NCI-H2196 (cell line): ENCODE measurements around the gene POU2F1.

Experiments
- DNase-seq: peaks from one replicate; lab custom pipeline; 2025; ENCODE audit not compliant: unreplicated experiment; lab: John Stamatoyannopoulos, UW

Gene POU2F1

GRCh38 chr1:167220537-167221125 lies at the start of gene POU2F1:
TSS of gene POU2F1 (plus strand) at chr1:167220886. CDS start at chr1:167220898, 12 bp downstream.
- DNase-seq: peak; percentile 99

- no peak for DNase-seq
Measured at GRCh38 chr1:167171286-167171929, 49.3 kb upstream of the POU2F1 start.

GRCh38 chr1:167173516-167174184 lies 47.0 kb upstream of the POU2F1 start:
- no peak for DNase-seq

GRCh38 chr1:167175901-167176300 lies 44.8 kb upstream of the POU2F1 start:
- DNase-seq: no peak

- DNase-seq: no peak
Measured at GRCh38 chr1:167178831-167179230, 41.9 kb upstream of the POU2F1 start.

GRCh38 chr1:167182571-167183320 lies 37.9 kb upstream of the POU2F1 start:
- DNase-seq: no peak

- DNase-seq: no peak
Measured at GRCh38 chr1:167184081-167184480, 36.6 kb upstream of the POU2F1 start.

GRCh38 chr1:167185062-167185461 lies 35.6 kb upstream of the POU2F1 start:
- DNase-seq: no peak

- DNase-seq: no peak
Measured at GRCh38 chr1:167185974-167186657, 34.6 kb upstream of the POU2F1 start.

GRCh38 chr1:167186771-167187170 lies 33.9 kb upstream of the POU2F1 start:
- no peak for DNase-seq

- no peak for DNase-seq
Measured at GRCh38 chr1:167190747-167191237, 29.9 kb upstream of the POU2F1 start.

- no peak for DNase-seq
Measured at GRCh38 chr1:167191958-167192357, 28.7 kb upstream of the POU2F1 start.

GRCh38 chr1:167194182-167194581 lies 26.5 kb upstream of the POU2F1 start:
- DNase-seq: no peak

GRCh38 chr1:167196166-167196565 lies 24.5 kb upstream of the POU2F1 start:
- no peak for DNase-seq

- no peak for DNase-seq
Measured at GRCh38 chr1:167197236-167197635, 23.4 kb upstream of the POU2F1 start.

- DNase-seq: no peak
Measured at GRCh38 chr1:167197692-167198091, 23.0 kb upstream of the POU2F1 start.

- DNase-seq: no peak
Measured at GRCh38 chr1:167198518-167199133, 22.1 kb upstream of the POU2F1 start.

GRCh38 chr1:167199656-167200055 lies 21.0 kb upstream of the POU2F1 start:
- no peak for DNase-seq

- DNase-seq: no peak
Measured at GRCh38 chr1:167200272-167200671, 20.4 kb upstream of the POU2F1 start.

- no peak for DNase-seq
Measured at GRCh38 chr1:167200749-167201148, 19.9 kb upstream of the POU2F1 start.
